HG02759 (cell line): ENCODE results near the gene KRTAP4-9.
"Not testable (repeated sequence)": the region's sequence is repeated elsewhere in the genome, so short reads cannot be mapped to it uniquely, and the experiment has no call there.

Source experiments
- ATAC-seq: cut with Tn5 transposase; IDR thresholded peaks from one replicate; pipeline ENCODE4 v1.9.1; 2021; ENCODE audit warnings: mild to moderate bottlenecking, moderate library complexity; ENCODE audit not compliant: unreplicated experiment

The KRTAP4-9 gene

DNA sequence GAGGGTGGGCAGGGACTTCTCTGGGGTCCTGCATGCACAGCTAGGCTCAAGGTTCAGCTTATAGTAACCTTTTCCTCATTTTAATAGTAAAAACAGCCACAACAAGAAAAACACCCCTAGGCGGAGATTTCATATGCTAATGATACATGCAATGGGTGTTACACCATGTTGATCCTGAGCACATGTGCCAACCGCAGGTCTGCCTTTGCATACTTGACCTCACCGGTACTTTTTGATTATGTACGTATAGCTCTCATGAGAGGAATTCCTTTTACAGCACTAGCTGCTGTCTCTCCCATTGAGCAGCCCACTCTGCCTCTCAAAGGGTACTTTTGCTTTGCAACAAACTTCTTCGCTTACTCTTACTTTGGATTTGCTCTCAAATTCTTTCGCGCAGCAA, 9.1 kb upstream of the KRTAP4-9 start:
- no peak for ATAC-seq

DNA sequence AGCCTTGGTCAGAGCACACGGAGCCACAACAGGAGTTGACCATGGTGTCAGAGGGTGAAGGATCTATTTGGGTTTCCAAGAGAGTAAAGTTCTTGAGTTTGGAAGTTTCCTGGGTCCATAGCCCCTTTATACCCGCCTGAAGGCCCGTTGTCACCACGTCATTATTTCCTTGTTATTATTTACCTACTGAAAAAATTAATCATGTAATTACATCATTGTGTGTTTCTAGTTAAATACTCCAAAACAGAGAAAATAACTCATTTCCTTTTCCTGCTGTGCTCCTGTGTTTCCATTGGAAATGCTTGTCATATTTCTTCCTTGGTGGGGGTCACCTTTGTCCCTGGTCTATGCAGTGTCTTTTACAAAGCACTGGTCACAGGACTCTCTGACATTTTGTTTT, 7.1 kb upstream of the KRTAP4-9 start, which contains the start of gene KRTAP4-8:
TSS of gene KRTAP4-8 (minus strand) at position 101 of the 400 bp plus-strand sequence. CDS start at position 43, 58 bp downstream.
- no peak for ATAC-seq

DNA sequence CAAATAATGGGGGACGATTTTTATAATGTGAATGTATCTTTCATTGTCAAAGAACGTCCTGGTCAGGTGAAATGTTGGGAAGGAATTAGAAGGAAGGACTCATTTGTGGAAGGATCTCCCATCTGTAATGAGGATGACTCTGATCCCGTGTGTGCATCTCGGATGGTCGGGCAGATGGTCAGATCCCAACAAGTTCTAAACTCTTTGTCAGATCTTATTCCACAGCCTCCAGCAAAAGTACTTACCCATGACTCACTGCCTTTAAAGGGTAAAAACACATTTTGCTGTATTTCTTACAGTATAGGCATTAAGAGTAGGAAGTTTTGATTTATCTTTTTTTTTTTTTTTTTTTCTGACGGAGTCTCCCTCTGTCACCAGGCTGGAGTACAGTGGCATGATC, 6.7 kb upstream of the KRTAP4-9 start:
- no peak for ATAC-seq

DNA sequence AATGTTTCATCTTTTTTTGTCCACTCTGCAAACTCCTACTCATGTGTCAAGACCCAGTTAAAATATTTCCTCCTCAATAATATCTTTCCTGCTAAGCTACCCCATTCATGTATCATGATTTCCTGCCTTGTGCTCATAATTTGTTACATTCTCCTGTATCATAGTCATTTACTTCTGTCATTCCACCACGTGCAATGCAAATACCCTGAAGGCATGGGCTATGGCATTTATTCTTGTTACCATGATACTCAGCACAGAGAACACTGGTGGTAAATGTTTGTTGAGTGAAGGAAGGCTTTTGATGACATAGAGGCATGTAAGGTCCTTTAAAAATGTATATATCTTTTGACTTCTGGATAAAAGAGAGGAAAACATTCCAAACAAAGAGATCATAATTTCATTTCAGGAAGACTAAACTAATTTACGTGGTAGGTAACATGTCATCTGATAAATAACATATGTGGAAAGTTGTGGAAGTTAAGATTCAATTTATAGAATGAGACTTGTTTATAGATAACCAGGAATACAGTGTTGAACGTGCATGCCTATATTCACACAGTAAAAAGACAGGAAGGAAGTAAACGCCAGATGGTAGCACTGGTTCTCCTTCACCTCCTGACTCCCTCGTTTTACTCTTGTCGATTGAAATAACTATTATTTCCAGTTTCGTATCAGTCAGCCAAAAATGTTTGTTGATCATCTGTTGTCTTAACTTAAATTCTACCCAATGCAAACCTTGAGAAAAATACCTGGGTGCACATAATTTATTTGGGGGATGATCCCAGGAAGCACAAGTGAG, 5.3 kb upstream of the KRTAP4-9 start:
- not testable (repeated sequence) for ATAC-seq

DNA sequence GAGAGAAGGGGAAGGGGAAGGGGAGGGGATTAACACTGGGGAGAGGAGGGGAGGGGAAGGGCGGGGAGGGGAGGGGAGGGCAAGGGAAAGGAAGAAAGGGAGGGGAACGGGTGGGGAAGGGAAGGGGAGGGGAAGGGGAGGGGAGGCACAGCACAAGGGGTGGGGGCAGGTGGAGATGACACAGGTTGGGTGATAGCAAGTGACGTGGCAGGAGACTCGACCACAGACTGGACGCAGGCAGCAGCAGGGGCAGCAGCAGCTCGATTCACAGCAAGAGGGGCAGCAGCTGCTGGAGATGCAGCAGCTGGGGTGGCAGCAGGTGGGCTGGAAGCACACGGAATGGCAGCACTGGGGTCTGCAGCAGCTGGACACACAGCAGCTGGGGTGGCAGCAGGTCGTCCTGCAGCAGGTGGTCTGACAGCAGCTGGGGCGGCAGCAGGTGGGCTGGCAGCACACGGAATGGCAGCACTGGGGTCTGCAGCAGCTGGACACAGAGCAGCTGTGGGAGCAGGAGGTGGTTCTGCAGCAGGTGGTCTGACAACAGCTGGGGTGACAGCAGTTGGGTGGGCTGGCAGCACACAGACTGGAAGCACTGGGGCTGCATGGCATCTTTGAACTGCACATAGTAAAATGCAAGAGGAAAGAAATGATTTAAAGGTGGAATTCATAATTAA, 3.5 kb upstream of the KRTAP4-9 start, which contains the start of gene KRTAP4-16:
TSS of gene KRTAP4-16 (minus strand) at position 624 of the 674 bp plus-strand sequence. CDS start at position 624, 0 bp downstream.
- ATAC-seq, result no peak

DNA sequence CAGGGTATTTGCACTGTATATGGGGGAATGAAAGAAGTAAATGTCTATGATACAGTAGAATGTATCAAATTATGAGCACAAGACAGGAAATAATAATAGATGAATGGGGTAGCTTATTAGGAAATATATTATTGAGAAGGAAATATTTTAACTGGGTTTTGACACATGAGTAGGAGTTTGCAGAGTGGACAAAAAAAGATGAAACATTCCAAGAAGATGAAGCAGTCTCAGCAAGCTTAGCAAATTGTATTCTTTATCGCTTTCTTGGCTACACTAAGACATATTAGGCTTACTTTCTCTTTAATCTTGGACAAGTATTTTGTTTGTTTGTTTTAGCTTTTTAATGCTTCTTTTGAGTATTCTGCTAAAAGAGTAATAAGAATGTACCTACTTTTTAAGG, 1.3 kb upstream of the KRTAP4-9 start:
- ATAC-seq, result no peak

DNA sequence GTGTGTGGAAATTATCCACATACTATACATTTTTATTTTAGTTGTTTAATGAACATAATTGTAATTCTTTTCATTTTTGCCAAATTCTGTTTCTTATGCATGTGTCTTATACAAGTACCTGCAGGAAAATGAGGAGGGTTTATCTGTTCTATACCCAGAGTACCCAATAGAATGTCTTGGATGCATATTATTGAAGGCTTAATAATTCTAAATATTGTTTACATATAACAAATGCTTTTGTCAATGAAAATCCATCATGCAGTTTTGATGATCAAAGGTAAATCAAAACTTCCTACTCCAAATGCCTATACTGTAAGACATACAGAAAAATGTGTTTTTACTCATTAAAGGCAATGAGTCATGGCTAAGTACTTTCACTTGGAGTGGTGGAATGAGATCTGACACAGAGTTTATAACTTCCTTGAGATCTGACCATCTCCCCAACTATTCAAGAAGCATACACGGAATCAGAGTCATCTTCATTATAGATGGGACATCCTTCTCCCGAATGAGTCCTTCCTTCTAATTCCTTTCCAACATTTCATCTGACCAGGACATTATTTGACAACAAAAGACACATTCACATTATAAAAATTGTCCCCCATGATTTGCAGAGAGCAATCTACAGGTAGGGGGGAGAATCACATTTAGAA, 677 bp upstream of the KRTAP4-9 start:
- not testable (repeated sequence) for ATAC-seq

DNA sequence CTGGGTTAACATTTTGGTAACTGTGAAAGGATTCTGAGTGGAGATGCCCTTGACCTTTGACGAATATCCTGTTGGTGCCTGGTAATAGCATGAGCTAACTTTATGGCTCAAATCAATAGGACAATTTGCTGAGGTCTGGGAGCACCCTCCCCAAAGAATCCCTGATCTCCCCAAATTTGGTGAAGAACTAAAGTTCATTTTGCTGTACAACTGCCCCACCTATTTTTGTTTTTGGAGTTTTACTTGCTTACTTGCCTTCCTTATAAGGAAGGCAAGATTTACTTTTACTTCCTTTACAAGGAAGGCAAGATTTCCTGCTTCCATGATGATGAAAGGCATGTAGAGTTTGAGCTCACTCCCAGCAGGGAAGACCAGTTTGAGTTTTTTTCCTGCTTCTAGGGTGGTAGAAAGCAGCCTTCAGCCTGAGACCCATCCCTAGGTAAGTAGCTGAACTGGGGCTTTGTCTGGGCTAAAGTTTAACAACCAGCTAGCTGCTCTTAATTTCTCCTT, 2.8 kb downstream of the KRTAP4-9 start:
- ATAC-seq, result no peak

DNA sequence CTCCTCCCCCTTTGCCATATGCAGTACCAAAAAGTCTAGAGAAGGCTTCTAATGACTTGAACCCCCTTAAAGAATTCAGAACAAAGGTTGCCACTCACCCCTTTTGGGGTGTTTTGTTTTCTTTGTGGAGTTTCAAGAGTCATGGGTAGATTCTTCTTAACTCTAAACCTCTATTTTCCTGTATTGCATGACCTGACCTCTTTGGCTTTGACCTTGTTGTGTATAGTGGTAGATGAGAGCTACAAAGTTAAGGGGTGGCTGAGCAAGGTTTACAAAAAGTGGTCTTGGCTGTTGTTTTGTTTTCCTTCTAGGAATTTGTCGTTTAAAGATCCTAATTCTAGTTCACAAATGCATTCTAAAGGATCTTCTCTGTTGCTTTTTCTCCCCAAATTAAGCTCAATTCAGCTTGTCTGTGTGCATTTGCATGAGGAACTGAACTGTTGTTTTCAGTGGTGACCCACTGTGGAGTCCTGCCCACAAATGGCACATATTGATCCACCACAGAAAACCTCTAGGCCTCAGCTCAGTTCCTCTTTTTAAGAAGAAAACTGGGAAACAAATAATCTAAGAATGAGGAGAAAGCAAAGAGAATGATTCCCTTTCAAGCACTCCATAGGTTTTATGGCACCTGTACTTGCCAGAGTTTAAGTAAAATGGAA, 3.7 kb downstream of the KRTAP4-9 start:
- ATAC-seq, result not testable (repeated sequence)

DNA sequence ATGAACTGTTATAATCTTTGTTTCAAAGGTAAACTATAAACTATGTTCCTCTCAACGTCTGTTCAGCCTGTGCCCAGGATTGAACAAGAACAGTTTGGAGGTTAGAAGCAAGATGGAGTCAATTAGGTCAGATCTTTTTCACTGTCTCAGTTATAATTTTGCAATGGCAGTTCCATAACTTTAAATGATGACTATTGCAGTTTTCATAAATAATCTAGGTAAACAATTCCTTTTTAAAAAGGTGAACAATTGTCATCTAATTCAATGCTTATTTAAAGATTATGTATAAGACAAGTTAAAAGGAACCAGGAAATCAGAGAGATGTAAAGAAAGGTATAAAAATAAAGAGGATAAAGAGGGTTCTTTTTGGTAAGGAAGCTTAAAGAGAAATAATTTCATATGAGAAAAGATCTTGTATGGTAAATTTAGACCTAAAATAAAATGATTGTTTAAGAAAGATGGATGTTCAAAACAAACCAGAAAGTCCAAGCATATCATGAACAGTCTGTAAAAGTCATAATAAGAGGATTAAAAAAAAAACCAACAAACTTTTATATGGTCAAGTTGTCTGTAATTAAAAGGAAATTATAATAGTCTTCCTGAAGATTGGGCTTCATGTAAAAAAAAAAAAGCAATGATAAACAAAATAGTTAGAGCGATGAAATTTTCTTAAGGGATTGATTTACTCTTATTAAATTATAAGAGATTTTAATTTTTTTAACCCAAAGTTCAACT, 6.1 kb downstream of the KRTAP4-9 start:
- no peak for ATAC-seq

DNA sequence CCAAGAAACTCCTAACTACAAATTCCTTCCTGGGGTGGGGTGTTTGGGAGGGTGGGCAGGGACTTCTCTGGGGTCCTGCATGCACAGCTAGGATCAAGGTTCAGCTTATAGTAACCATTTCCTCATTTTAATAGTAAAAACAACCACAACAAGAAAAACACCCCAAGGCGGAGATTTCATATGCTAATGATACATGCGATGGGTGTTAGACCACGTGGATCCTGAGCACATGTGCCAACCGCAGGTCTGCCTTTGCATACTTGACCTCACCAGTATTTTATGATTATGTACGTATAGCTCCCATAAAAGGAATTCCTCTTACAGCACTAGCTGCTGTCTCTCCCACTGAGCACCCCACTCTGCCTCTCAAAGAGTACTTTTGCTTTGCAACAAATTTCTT, 11.1 kb downstream of the KRTAP4-9 start:
- ATAC-seq, result no peak

DNA sequence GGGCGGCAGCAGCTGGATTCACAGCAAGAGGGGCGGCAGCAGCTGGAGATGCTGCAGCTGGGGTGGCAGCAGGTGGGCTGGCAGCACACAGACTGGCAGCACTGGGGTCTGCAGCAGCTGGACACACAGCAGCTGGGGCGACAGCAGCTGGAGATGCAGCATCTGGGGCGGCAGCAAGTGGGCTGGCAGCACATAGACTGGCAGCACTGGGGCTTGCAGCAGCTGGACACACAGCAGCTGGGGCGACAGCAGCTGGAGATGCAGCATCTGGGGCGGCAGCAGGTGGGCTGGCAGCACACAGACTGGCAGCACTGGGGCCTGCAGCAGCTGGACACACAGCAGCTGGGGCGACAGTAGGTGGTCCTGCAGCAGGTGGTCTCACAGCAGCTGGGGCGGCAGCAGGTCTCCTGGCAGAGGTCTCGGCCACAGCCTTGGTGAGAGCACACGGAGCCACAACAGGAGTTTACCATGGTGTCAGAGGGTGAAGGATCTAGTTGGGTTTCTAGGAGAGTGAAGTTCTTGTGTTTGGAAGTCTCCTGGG, 12.7 kb downstream of the KRTAP4-9 start, which contains the start of gene KRTAP4-11:
TSS of gene KRTAP4-11 (minus strand) at position 528 of the 541 bp plus-strand sequence. CDS start at position 470, 58 bp downstream.
- not testable (repeated sequence) for ATAC-seq

DNA sequence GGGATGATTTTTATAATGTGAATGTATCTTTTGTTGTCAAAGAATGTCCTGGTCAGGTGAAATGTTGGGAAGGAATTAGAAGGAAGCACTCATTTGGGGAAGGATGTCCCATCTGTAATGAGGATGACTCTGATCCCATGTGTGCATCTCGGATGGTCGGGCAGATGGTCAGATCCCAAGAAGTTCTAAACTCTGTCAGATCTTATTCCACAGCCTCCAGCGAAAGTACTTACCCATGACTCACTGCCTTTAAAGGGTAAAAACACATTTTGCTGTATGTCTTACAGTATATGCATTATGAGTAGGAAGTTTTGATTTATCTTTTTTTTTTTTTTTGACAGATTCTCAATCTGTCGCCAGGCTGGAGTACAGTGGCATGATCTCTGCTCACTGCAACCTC, 13.5 kb downstream of the KRTAP4-9 start:
- no peak for ATAC-seq

DNA sequence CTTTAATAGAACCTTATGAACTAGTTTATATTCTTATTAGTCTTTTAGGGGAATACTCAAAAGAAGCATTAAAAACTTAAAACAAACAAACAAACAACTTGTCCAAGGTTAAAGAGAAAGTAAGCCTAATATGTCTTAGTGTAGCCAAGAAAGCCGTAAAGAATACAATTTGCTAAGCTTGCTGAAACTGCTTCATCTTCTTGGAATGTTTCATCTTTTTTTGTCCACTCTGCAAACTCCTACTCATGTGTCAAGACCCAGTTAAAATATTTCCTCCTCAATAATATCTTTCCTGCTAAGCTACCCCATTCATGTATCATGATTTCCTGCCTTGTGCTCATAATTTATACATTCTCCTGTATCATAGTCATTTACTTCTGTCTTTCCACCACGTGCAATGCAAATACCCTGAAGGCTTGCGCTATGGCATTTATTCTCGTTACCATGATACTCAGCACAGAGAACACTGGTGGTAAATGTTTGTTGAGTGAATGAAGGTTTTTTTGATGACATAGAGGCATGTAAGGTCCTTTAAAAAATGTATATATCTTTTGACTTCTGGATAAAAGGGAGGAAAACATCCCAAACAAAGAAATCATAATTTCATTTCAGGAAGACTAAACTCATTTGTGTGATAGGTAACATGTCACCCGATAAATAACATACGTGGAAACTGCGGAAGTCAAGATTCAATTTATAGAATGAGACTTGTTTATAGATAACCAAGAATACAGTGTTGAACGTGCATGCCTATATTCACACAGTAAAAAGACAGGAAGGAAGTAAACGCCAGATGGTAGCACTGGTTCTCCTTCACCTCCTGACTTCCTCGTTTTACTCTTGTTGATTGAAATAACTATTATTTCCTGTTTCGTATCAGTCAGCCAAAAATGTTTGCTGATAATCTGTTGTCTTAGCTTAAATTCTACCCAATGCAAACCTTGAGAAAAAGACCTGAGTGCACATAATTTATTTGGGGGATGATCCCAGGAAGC, 14.8 kb downstream of the KRTAP4-9 start:
- not testable (repeated sequence) for ATAC-seq

DNA sequence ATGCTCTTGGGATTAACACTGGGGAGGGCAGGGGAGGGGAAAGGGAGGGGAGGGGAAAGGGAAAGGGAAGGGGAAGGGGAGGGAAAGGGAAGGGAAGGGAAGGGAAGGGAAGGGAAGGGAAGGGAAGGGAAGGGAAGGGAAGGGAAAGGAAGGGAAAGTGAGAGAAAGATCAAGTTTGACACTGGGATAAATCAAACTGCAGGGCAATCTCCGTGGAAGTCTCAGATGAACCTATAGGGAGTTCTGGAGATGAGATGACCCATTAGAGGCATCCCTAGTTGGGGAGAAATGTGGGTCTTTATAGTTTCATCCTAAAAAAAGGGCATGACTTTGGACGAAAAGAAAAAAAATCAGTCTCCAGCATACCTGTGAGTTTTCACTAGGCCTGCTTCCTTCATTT, 16.6 kb downstream of the KRTAP4-9 start:
- ATAC-seq, result no peak

DNA sequence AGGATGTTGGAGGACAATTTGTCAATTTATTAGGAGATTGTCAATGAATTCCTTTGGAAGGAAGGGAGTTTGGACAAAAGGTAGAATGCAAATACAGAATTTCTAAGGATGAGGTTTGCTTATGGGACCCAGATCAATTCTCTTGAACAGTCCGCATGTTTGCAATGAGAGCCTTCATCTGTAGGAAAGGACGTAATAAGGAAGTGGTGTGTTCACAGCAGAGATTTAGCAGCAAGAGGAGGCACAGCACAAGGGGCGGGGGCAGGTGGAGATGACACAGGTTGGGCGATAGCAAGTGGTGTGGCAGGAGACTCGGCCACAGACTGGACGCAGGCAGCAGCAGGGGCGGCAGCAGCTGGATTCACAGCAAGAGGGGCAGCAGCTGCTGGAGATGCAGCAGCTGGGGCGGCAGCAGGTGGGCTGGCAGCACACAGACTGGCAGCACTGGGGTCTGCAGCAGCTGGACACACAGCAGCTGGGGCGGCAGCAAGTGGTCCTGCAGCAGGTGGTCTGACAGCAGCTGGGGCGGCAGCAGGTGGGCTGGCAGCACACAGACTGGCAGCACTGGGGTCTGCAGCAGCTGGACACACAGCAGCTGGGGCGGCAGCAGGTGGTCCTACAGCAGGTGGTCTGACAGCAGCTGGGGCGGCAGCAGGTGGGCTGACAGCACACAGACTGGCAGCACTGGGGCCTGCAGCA, 18.3 kb downstream of the KRTAP4-9 start:
- ATAC-seq, result not testable (repeated sequence)

DNA sequence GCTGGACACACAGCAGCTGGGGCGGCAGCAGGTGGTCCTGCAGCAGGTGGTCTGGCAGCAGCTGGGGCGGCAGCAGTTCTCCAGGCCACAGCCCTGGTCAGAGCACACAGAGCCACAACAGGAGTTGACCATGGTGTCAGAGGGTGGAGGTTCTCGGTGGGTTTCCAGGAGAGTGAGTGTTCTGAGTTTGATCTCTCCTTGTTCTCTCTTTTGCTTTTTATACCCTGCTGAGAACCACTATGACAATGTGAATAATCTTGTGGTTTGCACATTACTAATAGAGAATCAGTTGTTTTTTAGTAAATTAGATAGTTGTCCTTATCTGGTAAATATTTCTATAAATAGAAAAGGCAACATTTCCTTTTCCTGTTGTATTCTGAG, 18.8 kb downstream of the KRTAP4-9 start, which contains the start of gene KRTAP4-12:
TSS of gene KRTAP4-12 (minus strand) at position 192 of the 381 bp plus-strand sequence. CDS start at position 132, 60 bp downstream.
- ATAC-seq, result not testable (repeated sequence)

DNA sequence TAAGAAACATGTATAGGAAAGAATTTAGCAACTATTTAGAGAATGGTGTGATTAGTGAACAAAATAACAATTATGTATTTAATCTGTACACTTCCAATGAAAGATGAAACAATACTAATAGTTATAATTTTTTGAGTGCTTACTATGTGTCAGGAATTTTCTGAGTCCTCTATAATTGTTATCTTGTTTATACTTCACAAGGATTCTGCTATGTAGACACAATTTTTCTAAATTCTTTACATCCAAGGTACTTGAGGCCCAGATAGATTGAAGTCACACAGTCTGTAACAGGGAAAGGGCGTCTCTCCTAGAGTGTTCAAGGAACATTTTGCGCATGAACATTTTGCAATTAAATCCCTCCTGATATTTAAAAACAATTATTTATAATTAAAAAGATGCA, 19.9 kb downstream of the KRTAP4-9 start:
- ATAC-seq, result no peak
